H1 (cell line): ENCODE measurements around the gene WDR27. TPM values are rescaled to one million over a fixed set of nuclear protein-coding genes. Genes with fewer than 3 reads are reported as not detected.

Experiments
- CTCF ChIA-PET: fragments of 300-600 bp; sonication (Branson Sonifier 250); formaldehyde crosslinking; loops from one replicate; lab custom pipeline; 2021; ENCODE audit not compliant: partially characterized antibody; lab: Charles Lee
- POLR2A ChIA-PET: fragments of 300-600 bp; sonication (Branson Sonifier 250); formaldehyde crosslinking; loops from one replicate; lab custom pipeline; 2021; ENCODE audit warnings: inconsistent platforms; ENCODE audit not compliant: partially characterized antibody; lab: Charles Lee
- DNase-seq, 2 experiments: peaks; one replicate each; pipeline versions ENCODE4 v3.0.0 to v3.0.0-alpha.2; 2010 to 2022; ENCODE audit warnings: low spot score in 2 of 2, low read depth in 1 of 2, mixed read lengths in 1 of 2
- FAIRE-seq: peaks from 2 replicates; lab custom pipeline; 2011; peaks lifted over from hg19 to GRCh38; lab: Jason Lieb, UNC
- H2AFZ ChIP-seq: 2 replicates; pipeline ENCODE4 v1.8.1; 2012; ENCODE audit warnings: low read length, inconsistent platforms
- H2AK5ac ChIP-seq: 2 replicates; pipeline ENCODE4 v1.6.1; 2013; ENCODE audit warnings: low read depth, low read length
- H2BK120ac ChIP-seq: replicated peaks from 2 replicates; pipeline ENCODE3; 2013; ENCODE audit warnings: low read depth, low read length, inconsistent platforms
- H2BK12ac ChIP-seq: 2 replicates; pipeline ENCODE4 v1.6.1; 2013; ENCODE audit warnings: low read depth, low read length
- H2BK15ac ChIP-seq: 2 replicates; pipeline ENCODE4 v1.6.1; 2013; ENCODE audit warnings: low read length
- H2BK20ac ChIP-seq: 2 replicates; pipeline ENCODE4 v1.6.1; 2013; ENCODE audit warnings: low read length
- H2BK5ac ChIP-seq: 2 replicates; pipeline ENCODE4 v1.6.1; 2013; ENCODE audit warnings: low read depth, low read length
- H3K14ac ChIP-seq: 2 replicates; pipeline ENCODE4 v1.6.1; 2013; ENCODE audit warnings: inconsistent platforms; ENCODE audit not compliant: insufficient read length
- H3K18ac ChIP-seq: 2 replicates; pipeline ENCODE4 v1.6.1; 2013; ENCODE audit warnings: low read length; ENCODE audit errors: extremely low read depth
- H3K23ac ChIP-seq: 2 replicates; pipeline ENCODE4 v1.6.1; 2013; ENCODE audit warnings: inconsistent platforms; ENCODE audit not compliant: insufficient read length
- H3K23me2 ChIP-seq: 2 replicates; pipeline ENCODE4 v1.6.1; 2013; ENCODE audit warnings: low read depth, low read length
- H3K27ac ChIP-seq: 2 replicates; pipeline ENCODE4 v1.6.1; 2011; ENCODE audit warnings: low read depth, low read length, inconsistent platforms
- H3K27me3 ChIP-seq, 4 experiments: replicated peaks in 1 of 4; 1 replicate in 1 of 4; 2 replicates in 3 of 4; pipeline versions ENCODE4 v1.6.1 to v1.8.1; 2011 to 2013; ENCODE audit warnings: low read length in 3 of 4, mild to moderate bottlenecking in 3 of 4, inconsistent platforms in 2 of 4, mixed read lengths in 2 of 4, moderate library complexity in 1 of 4; ENCODE audit not compliant: control insufficient read depth in 3 of 4, insufficient read depth in 3 of 4; ENCODE audit errors: extremely low read depth in 1 of 4
- H3K36me3 ChIP-seq, 4 experiments: 2 replicates each; pipeline versions ENCODE4 v1.6.1 to v1.8.1; 2011 to 2013; ENCODE audit warnings: mild to moderate bottlenecking in 4 of 4, low read length in 3 of 4, moderate library complexity in 2 of 4, control low read depth in 1 of 4, inconsistent platforms in 1 of 4; ENCODE audit not compliant: insufficient read depth in 4 of 4, control insufficient read depth in 2 of 4
- H3K4ac ChIP-seq: replicated peaks from 2 replicates; pipeline ENCODE3; 2013; ENCODE audit warnings: low read length, low read depth, mixed read lengths, inconsistent platforms; ENCODE audit not compliant: insufficient read length
- H3K4me1 ChIP-seq, 4 experiments: replicated peaks in 1 of 4; 1 replicate in 1 of 4; 2 replicates in 3 of 4; pipeline versions ENCODE4 v1.6.1 to v1.8.1; 2011 to 2013; ENCODE audit warnings: low read length in 3 of 4, inconsistent platforms in 2 of 4, mixed read lengths in 1 of 4; ENCODE audit not compliant: insufficient read depth in 4 of 4, control insufficient read depth in 3 of 4
- H3K4me2 ChIP-seq, 2 experiments: 2 replicates each; pipeline versions ENCODE4 v1.6.1 to v1.8.1; 2011 to 2013; ENCODE audit warnings: low read depth in 2 of 2, low read length in 2 of 2, control low read depth in 1 of 2, inconsistent platforms in 1 of 2, mild to moderate bottlenecking in 1 of 2; ENCODE audit not compliant: insufficient read depth in 1 of 2
- H3K4me3 ChIP-seq, 4 experiments: fragments of 200-600, 300-600 bp in 1 of 4; sonication (generic), shearing (Covaris generic), sonication (Bioruptor Twin) in 1 of 4; 2 replicates each; pipeline versions ENCODE4 v1.5.1 to v1.8.1; 2011 to 2016; ENCODE audit warnings: low read length in 4 of 4, low read depth in 3 of 4, control low read depth in 2 of 4, inconsistent platforms in 2 of 4, mild to moderate bottlenecking in 2 of 4, mixed read lengths in 1 of 4, moderate library complexity in 1 of 4; ENCODE audit not compliant: insufficient read depth in 2 of 4; ENCODE audit errors: extremely low read depth in 1 of 4
- H3K56ac ChIP-seq: replicated peaks from 2 replicates; pipeline ENCODE3; 2013; ENCODE audit warnings: low read depth, mild to moderate bottlenecking, mixed read lengths, low read length, inconsistent platforms; ENCODE audit not compliant: insufficient read length
- H3K79me1 ChIP-seq: 2 replicates; pipeline ENCODE4 v1.6.1; 2013; ENCODE audit warnings: low read depth, low read length, control low read depth
- H3K79me2 ChIP-seq, 2 experiments: 2 replicates each; pipeline versions ENCODE4 v1.6.1 to v1.8.1; 2012 to 2013; ENCODE audit warnings: low read length in 2 of 2, mild to moderate bottlenecking in 2 of 2, inconsistent platforms in 1 of 2; ENCODE audit not compliant: insufficient read depth in 2 of 2, control insufficient read depth in 1 of 2
- H3K9ac ChIP-seq, 4 experiments: replicated peaks in 1 of 4; 1 replicate in 1 of 4; 2 replicates in 3 of 4; pipeline versions ENCODE4 v1.6.1 to v1.8.1; 2011 to 2013; ENCODE audit warnings: low read depth in 3 of 4, low read length in 3 of 4, control low read depth in 2 of 4, mild to moderate bottlenecking in 2 of 4, moderate library complexity in 2 of 4, inconsistent platforms in 1 of 4; ENCODE audit errors: extremely low read depth in 1 of 4
- H3K9me3 ChIP-seq, 2 experiments: 2 replicates each; pipeline versions ENCODE4 v1.6.1 to v1.8.1; 2012 to 2013; ENCODE audit warnings: mild to moderate bottlenecking in 2 of 2, moderate library complexity in 2 of 2, control low read depth in 1 of 2, inconsistent platforms in 1 of 2, low read depth in 1 of 2, low read length in 1 of 2, mixed read lengths in 1 of 2; ENCODE audit not compliant: insufficient read depth in 2 of 2
- H4K20me1 ChIP-seq, 2 experiments: replicated peaks in 1 of 2; 2 replicates each; pipeline versions ENCODE3 to v1.8.1; 2011 to 2013; ENCODE audit warnings: inconsistent platforms in 2 of 2, low read length in 2 of 2, mild to moderate bottlenecking in 1 of 2; ENCODE audit not compliant: insufficient read depth in 2 of 2, control insufficient read depth in 1 of 2
- H4K5ac ChIP-seq: 2 replicates; pipeline ENCODE4 v1.6.1; 2013; ENCODE audit warnings: low read length, low read depth, mixed read lengths, inconsistent platforms; ENCODE audit not compliant: insufficient read length
- H4K8ac ChIP-seq: 2 replicates; pipeline ENCODE4 v1.8.0; 2013; ENCODE audit warnings: mild to moderate bottlenecking, moderate library complexity, low read length, inconsistent platforms; ENCODE audit not compliant: insufficient read depth; ENCODE audit errors: extremely low read depth
- H4K91ac ChIP-seq: replicated peaks from 2 replicates; pipeline ENCODE3; 2013; ENCODE audit warnings: low read length, mixed read lengths, inconsistent platforms; ENCODE audit not compliant: insufficient read length
- BACH1 ChIP-seq: IDR thresholded peaks from 2 replicates; pipeline ENCODE4 v1.6.1; 2012; ENCODE audit warnings: low read length, improper control_type of control experiment
- CBX5 ChIP-seq: fragments of 300-800, 300-1000 bp; sonication (generic); IDR thresholded peaks from 2 replicates; pipeline ENCODE4 v1.7.1; 2016; ENCODE audit warnings: antibody characterized with exemption, low read length, low read depth
- CREB1 ChIP-seq: IDR thresholded peaks from 2 replicates; pipeline ENCODE4 v1.6.1; 2012; ENCODE audit warnings: inconsistent platforms
- EGR1 ChIP-seq: IDR thresholded peaks from 2 replicates; pipeline ENCODE4 v1.6.1; 2011; ENCODE audit warnings: low read depth, low read length, borderline replicate concordance
- EP300 ChIP-seq, 2 experiments: IDR thresholded peaks; 1 replicate in 1 of 2; 2 replicates in 1 of 2; pipeline ENCODE4 v1.6.1; 2011 to 2012; ENCODE audit warnings: low read depth in 2 of 2, low read length in 2 of 2, mild to moderate bottlenecking in 2 of 2, borderline replicate concordance in 1 of 2, inconsistent platforms in 1 of 2, moderate library complexity in 1 of 2
- POLR2AphosphoS5 ChIP-seq: IDR thresholded peaks from 2 replicates; pipeline ENCODE4 v1.6.1; 2011; ENCODE audit warnings: low read depth, low read length
- POU5F1 ChIP-seq: IDR thresholded peaks from 2 replicates; pipeline ENCODE4 v1.6.1; 2011; ENCODE audit warnings: low read depth, mild to moderate bottlenecking, low read length, moderate library complexity
- RAD21 ChIP-seq, 2 experiments: IDR thresholded peaks in 1 of 2; conservative IDR thresholded peaks in 1 of 2; 2 replicates each; pipeline ENCODE4 v1.6.1; 2011; ENCODE audit warnings: low read depth in 2 of 2, low read length in 2 of 2, improper control_type of control experiment in 1 of 2, inconsistent platforms in 1 of 2, mild to moderate bottlenecking in 1 of 2, moderate library complexity in 1 of 2
- RFX5 ChIP-seq: IDR thresholded peaks from 2 replicates; pipeline ENCODE4 v1.6.1; 2011; ENCODE audit warnings: low read depth, low read length, improper control_type of control experiment, borderline replicate concordance
- WGBS, 2 experiments: shearing (Covaris generic) in 1 of 2; methylation state at CpG; one replicate each; pipeline versions ENCODE4 v1.1.6 to v1.1.7; 2013 to 2015; ENCODE audit warnings: low lambda C conversion rate in 2 of 2, mixed read lengths in 2 of 2, inconsistent platforms in 1 of 2, low coverage in 1 of 2, missing lambda C conversion rate in 1 of 2; ENCODE audit not compliant: insufficient replicate concordance in 2 of 2, insufficient coverage in 1 of 2, insufficient read length in 1 of 2; ENCODE audit errors: extremely low coverage in 1 of 2, missing lambda C conversion rate in 1 of 2; 5-methylcytosine and 5-hydroxymethylcytosine counted together
- polyA plus RNA-seq, 7 experiments: library from polyadenylated mRNA; depleted of rRNA in 3 of 7; stranded (reverse) in 5 of 7; unstranded in 2 of 7; fragments of >200 nt in 5 of 7; fragments of 200-250 nt in 2 of 7; gene quantifications; 1 replicate in 5 of 7; 2 replicates in 1 of 7; 4 replicates in 1 of 7; pipeline versions ENCODE4 v1.2.1 to v1.2.3, GENCODE V29; 2011 to 2013; ENCODE audit warnings: missing spikeins in 2 of 7, mixed read lengths in 2 of 7
- total RNA-seq: library from RNA; stranded (reverse); fragmentation: NEBNext Ultra II Directional; extraction: Animal tissue kit (Norgen Biotek cat#: 25700); gene quantifications from 2 replicates; pipeline ENCODE4 v1.2.1, GENCODE V29; 2021
- TF ChIP-seq, protein P1 (sequence below): IDR thresholded peaks from 2 replicates; pipeline ENCODE4 v1.6.1; 2012; ENCODE audit warnings: inconsistent platforms

Gene WDR27
- total and polyA plus RNA-seq, 2 of the 8 experiments (the other 6 are each of a cell fraction or from before 2014, with no cell fraction given), result 53.6 to 68.6 TPM

DNA sequence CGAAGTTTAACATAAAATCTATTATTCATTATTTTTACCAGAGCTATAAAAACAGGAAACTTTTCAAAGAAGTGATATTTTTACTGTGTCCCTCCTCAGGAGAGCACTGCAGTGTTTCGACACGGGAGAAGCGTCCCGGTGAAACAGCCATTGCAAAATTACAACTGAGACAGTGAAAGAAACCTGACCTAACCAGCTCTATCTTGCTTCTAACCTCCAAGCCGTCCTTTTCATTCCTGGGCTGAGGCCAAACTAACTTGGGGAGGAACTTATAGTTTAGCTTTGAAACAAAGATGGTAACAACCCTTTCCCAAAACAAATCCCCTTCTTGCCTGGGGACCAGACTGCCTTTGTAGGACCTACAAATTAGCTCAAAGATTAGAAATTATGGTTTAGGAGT, 79.2 kb downstream of the WDR27 start:
- ChIA-PET CTCF (no interaction called here), POLR2A (interaction anchor here (1.0 kb wide), 1 partner anchor 24 kb away, joined by 3 read pairs; no protein-coding TSS in a partner anchor)
- Histone ChIP-seq H2BK120ac (no peak overlapping the region), H4K8ac (no peak overlapping the region), H3K18ac (no peak overlapping the region), H3K27ac (no peak overlapping the region), H3K4me1 (peaks cover 4 to 27% (median 24%) of the 10 kb centered on the region in 4 experiments), H2BK12ac (no peak overlapping the region), H3K23ac (no peak overlapping the region), H4K5ac (no peak overlapping the region), H4K91ac (no peak overlapping the region), H4K20me1 (peaks cover 2 to 10% of the 10 kb centered on the region in 2 experiments), H3K4me2 (no peak overlapping the region; a peak in 1 of 4 replicates), H3K27me3 (no peaks in the 10 kb centered on the region), H3K9ac (no peak overlapping the region), H3K4me3 (no peak overlapping the region), H3K4ac (no peak overlapping the region), H2AK5ac (no peak overlapping the region), H2BK15ac (no peak overlapping the region), H3K14ac (no peak overlapping the region), H3K9me3 (no peaks in the 10 kb centered on the region; a peak in 1 of 4 replicates), H3K23me2 (peaks cover 7% of the 10 kb centered on the region), H3K79me1 (peaks cover 5% of the 10 kb centered on the region), H3K36me3 (peaks cover 4 to 27% (median 17%) of the 10 kb centered on the region in 4 experiments), H2BK5ac (no peak overlapping the region), H3K56ac (no peak overlapping the region), H3K79me2 (peaks cover 4% of the 10 kb centered on the region in 2 experiments; a peak in 2 of 4 replicates), H2BK20ac (no peak overlapping the region), H2AFZ (no peak overlapping the region)
- no peak for FAIRE-seq
- WGBS, 2 experiments, result 85% methylated on average over 6 of the region's 6 CpGs; no CpG with 5 or more reads in 1 of the 2 experiments
- TF ChIP-seq, protein P1, sequence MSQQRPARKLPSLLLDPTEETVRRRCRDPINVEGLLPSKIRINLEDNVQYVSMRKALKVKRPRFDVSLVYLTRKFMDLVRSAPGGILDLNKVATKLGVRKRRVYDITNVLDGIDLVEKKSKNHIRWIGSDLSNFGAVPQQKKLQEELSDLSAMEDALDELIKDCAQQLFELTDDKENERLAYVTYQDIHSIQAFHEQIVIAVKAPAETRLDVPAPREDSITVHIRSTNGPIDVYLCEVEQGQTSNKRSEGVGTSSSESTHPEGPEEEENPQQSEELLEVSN, result no peak
- TF ChIP-seq EP300 (IDR thresholded peaks at IDR 0.05; ENCODE audit: borderline replicate concordance in 1 of 2, low read depth in 2 of 2, low read length in 2 of 2) (no peak), POU5F1 (no peak), POLR2AphosphoS5 (no peak), EGR1 (no peak), RAD21 (IDR thresholded peaks at IDR 0.05 in 1 of 2, conservative IDR thresholded peaks at IDR 0.05 in 1 of 2; ENCODE audit: low read depth in 2 of 2, low read length in 2 of 2) (no peak), CREB1 (no peak), BACH1 (no peak), CBX5 (no peak), RFX5 (no peak)
- DNase-seq, result no peak
